HUES64 (cell line): ENCODE data around the gene RING1.

Source experiments
- H3K27ac ChIP-seq: 2 replicates; pipeline ENCODE4 v1.7.0; 2013; ENCODE audit warnings: low read depth, low read length, inconsistent platforms
- H3K27me3 ChIP-seq: 2 replicates; pipeline ENCODE4 v1.6.1; 2013; ENCODE audit warnings: mild to moderate bottlenecking, low read length; ENCODE audit not compliant: insufficient read depth
- H3K36me3 ChIP-seq: 2 replicates; pipeline ENCODE4 v1.6.1; 2013; ENCODE audit warnings: mild to moderate bottlenecking, low read length; ENCODE audit not compliant: insufficient read depth
- H3K4me1 ChIP-seq: 2 replicates; pipeline ENCODE4 v1.6.1; 2013; ENCODE audit warnings: mild to moderate bottlenecking, low read length, moderate library complexity; ENCODE audit not compliant: insufficient read depth
- H3K4me3 ChIP-seq: 2 replicates; pipeline ENCODE4 v1.5.1; 2013; ENCODE audit warnings: mild to moderate bottlenecking, low read length, moderate library complexity
- H3K9ac ChIP-seq: 2 replicates; pipeline ENCODE4 v1.6.1; 2013; ENCODE audit warnings: mild to moderate bottlenecking, low read depth, low read length
- H3K9me3 ChIP-seq: 2 replicates; pipeline ENCODE4 v1.6.1; 2013; ENCODE audit warnings: low read depth, low read length; ENCODE audit not compliant: insufficient read depth
- WGBS: fragments of 150-250, 120-280 bp; methylation state at CpG from one replicate; pipeline ENCODE4 v1.1.7; 2013; ENCODE audit warnings: missing lambda C conversion rate; 5-methylcytosine and 5-hydroxymethylcytosine counted together

RING1 gene

DNA sequence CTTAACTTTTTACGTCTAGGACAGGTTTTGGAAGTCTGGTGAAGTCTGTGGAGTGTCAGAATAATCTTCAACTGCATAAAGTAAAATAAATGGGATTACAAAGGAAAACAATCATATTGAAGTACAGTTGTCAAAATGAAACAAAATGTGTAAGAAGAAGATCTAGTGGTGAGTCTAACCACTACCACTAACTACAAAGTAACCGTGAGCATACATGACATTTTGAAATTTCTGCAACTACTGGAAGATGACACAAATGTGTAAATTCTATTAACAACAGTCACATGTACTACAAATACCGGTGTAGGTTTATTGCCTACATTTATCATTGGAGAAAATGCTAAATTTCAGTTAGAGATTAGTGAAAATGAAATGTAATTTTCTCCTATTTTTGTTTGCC lies 33.7 kb downstream of the RING1 start:
- Histone ChIP-seq H3K27ac (no peak overlapping the region), H3K9me3 (no peaks in the 10 kb centered on the region), H3K4me1 (no peaks in the 10 kb centered on the region), H3K27me3 (peaks cover 36% of the 10 kb centered on the region), H3K4me3 (no peak overlapping the region), H3K36me3 (no peaks in the 10 kb centered on the region), H3K9ac (no peak overlapping the region)
- 92% methylated on average over 3 of the region's 3 CpGs for WGBS

DNA sequence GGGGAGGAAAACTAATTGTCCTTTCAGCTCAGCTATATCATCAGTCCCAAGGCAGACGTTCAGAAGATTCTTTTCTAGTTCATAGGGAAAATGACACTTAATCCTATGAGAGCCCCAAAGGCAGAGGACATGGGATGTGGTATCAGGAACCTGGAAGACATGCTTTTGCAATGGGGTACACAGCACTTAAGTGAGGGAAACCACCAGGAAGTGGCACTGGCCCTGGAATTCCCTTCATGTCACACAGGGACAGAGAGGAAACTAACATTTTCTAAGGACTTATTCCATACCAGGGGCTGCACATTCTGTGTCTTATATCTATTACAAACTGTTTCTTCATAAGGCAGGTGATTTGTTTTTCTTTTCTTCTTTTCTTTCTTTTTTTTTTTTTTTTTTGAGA lies 35.2 kb downstream of the RING1 start:
- Histone ChIP-seq H3K4me1 (no peaks in the 10 kb centered on the region), H3K27ac (no peak overlapping the region), H3K36me3 (no peaks in the 10 kb centered on the region), H3K4me3 (no peak overlapping the region), H3K27me3 (peaks cover 50% of the 10 kb centered on the region), H3K9ac (no peak overlapping the region), H3K9me3 (no peaks in the 10 kb centered on the region)
- 40% methylated on average over 1 of the region's 1 CpG for WGBS

DNA sequence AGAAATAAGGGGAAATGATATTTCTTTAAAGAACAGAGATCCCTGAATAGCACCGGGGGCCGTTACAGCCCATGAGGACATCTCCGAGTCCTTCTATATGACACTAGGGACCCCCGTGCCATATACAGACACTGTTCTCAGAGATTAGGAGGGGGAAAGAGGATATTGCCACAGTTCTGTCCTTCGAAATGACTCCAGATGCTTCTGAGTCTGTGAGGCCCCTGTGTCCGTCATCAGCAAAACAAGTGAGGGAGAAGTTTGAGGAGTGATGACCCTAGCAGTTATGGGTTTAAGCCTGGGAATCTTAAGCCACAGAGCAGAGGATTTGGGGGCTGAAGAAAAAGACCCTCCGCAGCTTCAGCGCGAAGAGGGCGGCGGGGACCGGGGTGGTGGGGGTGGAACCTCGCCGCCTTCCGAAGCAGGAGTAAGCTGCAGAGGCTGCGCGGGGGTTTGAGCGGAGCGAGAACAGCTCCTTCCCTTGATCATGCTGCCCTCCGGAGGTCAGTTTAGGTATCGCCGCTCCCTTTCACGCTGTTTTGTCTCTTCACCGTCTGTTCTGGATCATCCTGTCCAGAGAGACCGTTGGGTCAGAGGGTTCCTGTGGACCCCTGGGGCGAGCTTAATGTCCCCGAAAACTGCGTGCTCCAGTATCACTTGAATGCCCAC lies 39.8 kb downstream of the RING1 start:
- H3K27ac ChIP-seq = no peak overlapping the region
- H3K4me3 ChIP-seq = peak overlapping the region; percentile 77
- WGBS = 6% methylated on average over 28 of the region's 28 CpGs
- H3K36me3 ChIP-seq = peaks cover 14% of the 10 kb centered on the region
- peaks cover 40% of the 10 kb centered on the region for H3K27me3 ChIP-seq
- no peaks in the 10 kb centered on the region for H3K9me3 ChIP-seq
- H3K4me1 ChIP-seq = peaks cover 6% of the 10 kb centered on the region; the same call in 1 of the 2 replicates
- H3K9ac ChIP-seq = peak overlapping the region; percentile 20; the same call in 1 of the 2 replicates

DNA sequence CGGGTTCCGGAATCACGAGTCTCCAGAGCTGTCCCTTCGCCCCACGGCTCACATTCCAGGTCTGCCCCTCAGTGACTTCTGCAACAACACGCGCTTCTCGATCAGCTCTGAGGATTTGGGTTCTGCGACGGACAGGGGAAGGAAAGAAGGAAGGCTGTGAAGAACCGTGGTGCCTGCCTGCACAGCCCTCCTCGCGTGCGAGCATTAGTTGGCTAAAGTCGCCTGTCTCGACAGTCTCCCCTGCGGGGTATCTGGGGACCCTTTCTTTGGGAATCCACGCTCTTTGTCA lies 40.3 kb downstream of the RING1 start:
- Histone ChIP-seq H3K27me3 (peaks cover 35% of the 10 kb centered on the region), H3K9me3 (no peaks in the 10 kb centered on the region), H3K4me1 (peaks cover 6% of the 10 kb centered on the region; the same call in 1 of the 2 replicates), H3K27ac (no peak overlapping the region), H3K4me3 (peak overlapping the region; percentile 77), H3K36me3 (peaks cover 14% of the 10 kb centered on the region), H3K9ac (peak overlapping the region; percentile 13; the same call in 1 of the 2 replicates)
- WGBS = 4% methylated on average over 18 of the region's 18 CpGs

DNA sequence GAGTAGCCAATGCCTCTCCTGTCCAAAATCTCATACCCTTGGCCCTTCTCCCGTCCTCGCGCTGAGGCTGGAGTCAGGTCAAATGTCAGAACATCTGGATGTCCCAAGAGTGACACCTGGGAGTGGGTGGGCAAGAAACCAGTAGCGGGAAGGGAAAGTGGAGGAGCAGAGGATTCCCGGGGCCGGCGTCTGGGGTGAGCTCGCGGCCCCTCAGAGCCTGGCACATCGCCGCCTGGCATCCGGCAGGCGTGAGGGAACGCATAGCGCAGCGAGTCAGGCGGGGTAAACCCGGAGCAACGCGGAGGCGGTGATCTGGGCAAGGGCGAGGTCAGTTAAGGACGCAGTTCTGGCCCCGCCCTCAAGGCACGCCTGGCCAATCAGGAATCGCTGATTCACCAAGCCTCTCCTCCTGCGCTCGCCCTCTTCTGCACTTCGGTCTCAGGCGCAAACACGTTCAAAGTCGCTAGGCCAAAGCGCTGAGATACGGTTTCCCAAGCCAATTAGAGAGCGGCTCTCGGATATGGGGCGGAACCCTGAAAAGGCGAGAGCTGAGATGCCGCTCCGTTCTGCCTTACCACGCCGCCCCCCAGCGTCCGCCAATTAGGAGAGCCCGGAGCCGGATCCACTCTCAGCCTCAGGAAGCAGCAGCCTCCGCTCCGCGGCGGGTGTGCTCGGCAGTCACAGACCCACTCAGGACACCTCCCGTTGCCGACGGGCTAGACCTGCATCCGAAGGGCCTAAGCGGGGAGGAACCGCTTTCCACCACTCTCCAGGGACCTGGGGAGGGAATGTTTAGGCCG lies 40.8 kb downstream of the RING1 start:
- H3K27ac ChIP-seq = peak overlapping the region; percentile 82; the same call in 1 of the 2 replicates
- peak overlapping the region; percentile 78 for H3K9ac ChIP-seq
- H3K4me3 ChIP-seq = peak overlapping the region; percentile 77
- H3K4me1 ChIP-seq = peaks cover 6% of the 10 kb centered on the region; the same call in 1 of the 2 replicates
- peaks cover 14% of the 10 kb centered on the region for H3K36me3 ChIP-seq
- H3K27me3 ChIP-seq = peaks cover 34% of the 10 kb centered on the region
- WGBS = under 1% methylated on average over 58 of the region's 58 CpGs
- H3K9me3 ChIP-seq = no peaks in the 10 kb centered on the region

DNA sequence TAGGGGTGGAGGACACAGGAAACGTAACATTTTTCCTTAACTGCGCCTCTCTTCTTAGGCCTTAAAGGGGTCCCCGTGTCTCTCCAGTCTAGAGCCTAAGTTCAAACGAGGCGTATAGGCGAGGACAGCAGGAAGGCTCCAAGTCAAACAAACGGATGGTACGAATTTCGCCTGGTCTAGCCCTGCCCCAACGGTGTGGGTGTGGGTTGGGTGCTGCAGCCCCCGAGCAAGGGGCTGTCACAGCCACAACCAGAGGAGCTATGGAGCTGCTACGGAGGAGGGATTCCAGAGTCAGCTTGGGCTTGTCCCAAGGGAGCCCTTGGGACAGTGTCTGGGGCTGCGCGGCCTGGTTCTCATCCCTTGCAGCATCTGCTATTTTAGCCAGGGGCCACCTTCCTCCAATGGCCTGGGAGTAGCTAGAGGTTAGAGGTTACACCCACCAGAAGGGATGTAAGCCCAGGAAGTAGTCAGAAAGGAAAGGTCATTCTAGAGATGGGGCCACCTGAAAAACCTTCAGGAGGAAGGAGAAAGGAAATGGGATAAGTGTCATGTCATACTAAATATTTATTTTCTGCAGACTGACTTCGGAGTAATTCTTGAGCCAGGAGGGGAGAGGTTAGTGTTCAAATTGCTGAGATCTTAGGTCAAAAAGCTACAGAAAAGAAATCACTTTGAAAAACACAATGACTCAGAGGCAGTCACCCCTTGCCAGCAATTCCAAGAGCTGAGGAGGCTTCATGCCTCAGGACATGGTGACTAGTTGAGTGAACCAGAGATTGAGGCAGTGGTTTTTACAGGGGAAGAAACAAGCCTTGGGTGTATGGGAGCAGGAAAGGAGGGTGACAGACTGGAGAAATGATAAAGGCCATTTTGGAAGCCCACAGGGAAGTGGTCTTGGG lies 41.7 kb downstream of the RING1 start:
- peak overlapping the region; percentile 78 for H3K9ac ChIP-seq
- no peaks in the 10 kb centered on the region for H3K9me3 ChIP-seq
- peaks cover 14% of the 10 kb centered on the region for H3K36me3 ChIP-seq
- H3K4me3 ChIP-seq = peak overlapping the region; percentile 77
- peaks cover 6% of the 10 kb centered on the region; the same call in 1 of the 2 replicates for H3K4me1 ChIP-seq
- peak overlapping the region; percentile 82; the same call in 1 of the 2 replicates for H3K27ac ChIP-seq
- 45% methylated on average over 15 of the region's 15 CpGs for WGBS
- peaks cover 34% of the 10 kb centered on the region for H3K27me3 ChIP-seq

DNA sequence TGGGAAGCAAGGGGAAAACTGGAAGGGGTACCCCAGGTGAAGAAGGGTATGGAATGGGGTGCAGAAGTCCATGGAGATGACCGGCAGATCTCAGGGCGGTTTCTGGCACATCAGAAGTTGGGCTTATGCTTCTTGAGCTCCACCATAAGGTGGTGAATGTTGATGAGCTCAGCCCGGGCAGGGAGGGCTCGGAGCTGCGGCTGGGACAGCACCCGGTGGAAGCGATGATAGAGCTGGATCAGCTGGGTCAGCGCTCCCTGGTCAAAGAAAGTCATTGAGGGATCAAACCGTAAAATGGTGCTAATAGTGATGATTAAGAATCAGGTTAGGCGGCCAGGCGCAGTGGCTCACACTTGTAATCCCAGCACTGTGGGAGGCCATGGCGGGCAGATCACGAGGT lies 42.4 kb downstream of the RING1 start:
- H3K36me3 ChIP-seq = peaks cover 14% of the 10 kb centered on the region
- WGBS = 94% methylated on average over 13 of the region's 13 CpGs
- H3K4me1 ChIP-seq = peaks cover 6% of the 10 kb centered on the region; the same call in 1 of the 2 replicates
- H3K9ac ChIP-seq = no peak overlapping the region
- no peak overlapping the region for H3K4me3 ChIP-seq
- H3K27ac ChIP-seq = no peak overlapping the region
- peaks cover 30% of the 10 kb centered on the region for H3K27me3 ChIP-seq
- no peaks in the 10 kb centered on the region for H3K9me3 ChIP-seq

DNA sequence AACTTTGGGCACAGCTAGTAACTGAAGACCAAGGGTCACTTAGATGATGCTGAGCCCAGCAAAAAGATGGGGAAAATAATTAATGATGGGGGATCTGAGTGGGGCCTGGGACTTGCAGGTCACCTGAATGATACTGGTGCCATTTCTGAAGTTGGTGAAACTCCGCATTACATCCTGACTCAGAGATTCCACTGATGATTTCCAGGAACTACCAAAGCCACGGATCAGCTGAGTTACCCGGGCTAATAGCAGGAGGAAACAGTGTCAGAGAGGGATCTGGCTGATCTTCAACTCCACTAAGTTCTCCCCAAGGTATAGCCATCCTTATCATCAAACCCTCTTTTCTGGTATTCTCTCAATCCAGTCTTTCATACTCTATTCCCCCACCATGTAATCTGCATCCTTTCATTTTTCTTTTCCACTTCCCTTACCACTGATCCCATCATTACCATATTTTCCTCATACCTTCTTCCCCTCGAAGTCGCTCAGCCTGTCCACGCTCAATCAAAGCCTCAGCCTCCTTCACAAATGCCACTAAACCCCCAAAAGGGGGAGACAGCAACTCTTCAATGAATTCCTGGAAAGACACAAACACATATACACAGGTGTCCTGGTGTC lies 43.2 kb downstream of the RING1 start:
- peaks cover 23% of the 10 kb centered on the region for H3K27me3 ChIP-seq
- no peak overlapping the region for H3K27ac ChIP-seq
- WGBS = 94% methylated on average over 6 of the region's 6 CpGs

DNA sequence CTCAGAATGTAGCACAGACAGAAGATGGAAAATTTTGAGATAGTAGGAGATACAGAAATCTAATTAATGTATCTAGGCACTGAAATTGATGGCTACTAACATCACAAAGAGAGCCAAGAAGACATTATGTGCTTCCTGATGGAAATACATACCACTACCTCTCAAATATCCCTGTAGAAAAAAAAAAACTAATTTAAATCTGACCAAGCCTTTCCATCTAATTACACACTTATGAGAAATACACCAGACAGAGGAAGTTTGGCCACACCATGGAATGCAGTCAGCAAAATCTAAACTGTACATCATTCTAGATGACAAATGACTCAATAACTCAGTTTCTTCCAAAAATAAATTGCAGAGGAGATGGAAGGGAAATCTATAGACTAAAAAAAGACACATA lies 44.5 kb downstream of the RING1 start:
- H3K27me3 ChIP-seq = peaks cover 10% of the 10 kb centered on the region
- no peak overlapping the region for H3K27ac ChIP-seq
- H3K4me3 ChIP-seq = no peak overlapping the region
- H3K9me3 ChIP-seq = no peaks in the 10 kb centered on the region; the same call in 1 of the 2 replicates
- peaks cover 6% of the 10 kb centered on the region; the same call in 1 of the 2 replicates for H3K4me1 ChIP-seq
- peaks cover 22% of the 10 kb centered on the region for H3K36me3 ChIP-seq
- H3K9ac ChIP-seq = no peak overlapping the region

More for the DNA sequence above, 43.2 kb downstream of the RING1 start:
- H3K4me3 ChIP-seq = no peak overlapping the region
- peaks cover 14% of the 10 kb centered on the region for H3K36me3 ChIP-seq
- H3K9me3 ChIP-seq = no peaks in the 10 kb centered on the region
- H3K9ac ChIP-seq = no peak overlapping the region
- peaks cover 6% of the 10 kb centered on the region; the same call in 1 of the 2 replicates for H3K4me1 ChIP-seq

DNA sequence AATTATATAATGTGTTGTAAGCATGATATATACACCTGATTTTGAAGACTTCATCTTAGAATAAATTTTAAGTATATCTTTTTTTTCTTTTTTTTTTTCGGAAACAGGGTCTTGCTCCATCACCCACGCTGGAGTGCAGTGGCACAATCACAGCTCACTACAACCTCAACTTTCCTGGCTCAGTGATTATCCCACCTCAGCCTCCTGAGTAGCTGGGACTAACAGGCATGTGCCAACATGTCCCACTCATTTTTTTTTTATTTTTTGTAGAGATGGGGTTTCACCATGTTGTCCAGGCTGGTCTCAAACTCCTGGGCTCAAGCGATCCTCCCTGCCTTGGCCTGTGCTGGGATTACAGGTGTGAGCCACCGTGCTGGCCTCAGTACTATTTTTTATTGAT lies 46.3 kb downstream of the RING1 start:
- Histone ChIP-seq H3K9me3 (no peaks in the 10 kb centered on the region; the same call in 1 of the 2 replicates), H3K27me3 (no peaks in the 10 kb centered on the region), H3K4me1 (peaks cover 5% of the 10 kb centered on the region; the same call in 1 of the 2 replicates), H3K27ac (no peak overlapping the region), H3K9ac (no peak overlapping the region), H3K4me3 (no peak overlapping the region), H3K36me3 (peaks cover 24% of the 10 kb centered on the region)
- 96% methylated on average over 4 of the region's 4 CpGs for WGBS
